Smooth muscle cell (in vitro differentiated cells): Measurements from ENCODE around the gene MAPK8IP3. TPM values are rescaled to one million over a fixed set of nuclear protein-coding genes. Genes with fewer than 3 reads are reported as not detected.

ENCODE experiments used
- DNase-seq: peaks from one replicate; lab custom pipeline; 2025; ENCODE audit not compliant: unreplicated experiment; lab: John Stamatoyannopoulos, UW
- H2AFZ ChIP-seq: fragments of 200-600 bp; sonication (generic); 2 replicates; pipeline ENCODE4 v1.6.0; 2016; ENCODE audit warnings: antibody characterized with exemption, low read depth, mild to moderate bottlenecking
- H3F3A ChIP-seq: fragments of 200-600 bp; sonication (generic); 2 replicates; pipeline ENCODE4 v1.6.0; 2017; ENCODE audit warnings: antibody characterized with exemption, low read depth
- H3K27ac ChIP-seq: fragments of 200-600 bp; sonication (generic); 2 replicates; pipeline ENCODE4 v1.5.1; 2016; ENCODE audit warnings: low read depth, mild to moderate bottlenecking
- H3K27me3 ChIP-seq: fragments of 200-600 bp; sonication (generic); 2 replicates; pipeline ENCODE4 v1.6.1; 2016; ENCODE audit warnings: low read depth, mild to moderate bottlenecking
- H3K36me3 ChIP-seq: fragments of 200-600 bp; sonication (generic); 2 replicates; pipeline ENCODE4 v1.5.1; 2016; ENCODE audit warnings: low read depth
- H3K4me1 ChIP-seq: fragments of 200-600 bp; sonication (generic); 2 replicates; pipeline ENCODE4 v1.5.1; 2016; ENCODE audit warnings: low read depth
- H3K4me2 ChIP-seq: fragments of 200-600 bp; sonication (generic); 2 replicates; pipeline ENCODE4 v1.6.0; 2016; ENCODE audit warnings: mild to moderate bottlenecking
- H3K4me3 ChIP-seq: fragments of 200-600 bp; sonication (generic); 2 replicates; pipeline ENCODE4 v1.5.1; 2016; ENCODE audit warnings: mild to moderate bottlenecking
- H3K79me2 ChIP-seq: fragments of 200-600 bp; sonication (generic); 2 replicates; pipeline ENCODE4 v1.6.0; 2016; ENCODE audit warnings: low read depth, mild to moderate bottlenecking
- H3K9ac ChIP-seq: fragments of 200-600 bp; sonication (generic); 2 replicates; pipeline ENCODE4 v1.6.0; 2016; ENCODE audit warnings: low read depth
- H3K9me3 ChIP-seq: fragments of 200-600 bp; sonication (generic); replicated peaks from 2 replicates; pipeline ENCODE4 v1.5.1; 2016; ENCODE audit warnings: low read depth
- H4K20me1 ChIP-seq: fragments of 200-600 bp; sonication (generic); 2 replicates; pipeline ENCODE4 v1.6.0; 2016; ENCODE audit warnings: low read depth
- WGBS: methylation state at CpG from one replicate; pipeline ENCODE4 v1.1.7; 2016; ENCODE audit warnings: low lambda C conversion rate; 5-methylcytosine and 5-hydroxymethylcytosine counted together
- polyA plus RNA-seq: library from polyadenylated mRNA; unstranded; fragments of >200 nt; fragmentation: Nextera tagmentation; extraction: Ambion mirVana; gene quantifications from 2 replicates; pipeline ENCODE4 v1.2.1, GENCODE V29; 2016
- total RNA-seq: library from RNA; depleted of rRNA; stranded (reverse); fragments of >200 nt; gene quantifications from 2 replicates; pipeline ENCODE4 v1.2.3, GENCODE V29; 2014
- TF ChIP-seq, protein P1 (sequence below): fragments of 200-600 bp; sonication (generic); IDR thresholded peaks from 2 replicates; pipeline ENCODE4 v1.5.1; 2017; ENCODE audit warnings: borderline replicate concordance, mild to moderate bottlenecking, antibody characterized with exemption; ENCODE audit not compliant: insufficient read depth, poor library complexity, severe bottlenecking

Gene MAPK8IP3
- total and polyA plus RNA-seq, 2 experiments from 2014 or later = 43.6 to 47.8 TPM

DNA sequence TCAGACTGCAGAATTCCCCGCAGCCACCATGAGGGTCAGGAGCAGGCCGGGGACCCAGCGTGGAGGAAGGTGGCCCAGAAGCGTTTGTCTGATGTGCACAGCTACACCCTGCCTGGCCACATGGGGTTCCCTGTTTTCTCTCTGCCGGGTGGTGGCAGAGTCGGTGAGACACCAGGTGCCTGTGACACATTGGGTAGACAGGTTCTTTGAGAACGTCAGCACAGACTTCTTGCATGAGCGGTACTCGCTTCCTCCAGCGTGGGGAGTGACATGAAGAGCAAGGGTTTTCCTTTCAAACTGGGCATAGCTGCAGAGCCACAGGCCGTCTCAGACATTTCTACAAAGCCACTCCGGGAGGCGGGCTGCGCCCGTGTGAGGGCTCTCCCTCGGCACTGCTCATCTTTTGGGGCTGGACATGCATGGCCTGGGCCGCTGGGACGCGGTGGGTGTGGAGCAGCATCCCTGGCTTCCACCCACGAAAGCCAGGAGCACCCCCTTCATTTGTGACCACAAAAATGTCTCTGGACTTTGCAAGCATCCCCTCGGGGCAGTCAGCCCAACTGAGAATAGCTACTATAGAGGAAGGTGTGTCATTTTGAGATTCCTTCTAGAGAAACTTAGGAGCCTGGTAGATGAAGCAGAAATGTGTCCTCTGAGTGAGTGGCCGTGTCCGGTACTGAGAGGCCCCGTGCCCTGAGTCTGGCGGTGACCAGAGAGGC lies 39.3 kb downstream of the MAPK8IP3 start:
- Histone ChIP-seq H3K9me3 (no peaks in the 10 kb centered on the region), H3F3A (peaks cover 6% of the 10 kb centered on the region), H3K27ac (peak overlapping the region; percentile 94), H3K4me1 (no peaks in the 10 kb centered on the region), H3K36me3 (no peaks in the 10 kb centered on the region), H2AFZ (no peak overlapping the region), H3K4me2 (peak overlapping the region; percentile 75), H3K79me2 (no peaks in the 10 kb centered on the region), H4K20me1 (peaks cover 6% of the 10 kb centered on the region), H3K27me3 (no peaks in the 10 kb centered on the region), H3K9ac (peak overlapping the region; percentile 87), H3K4me3 (no peak overlapping the region)
- 60% methylated on average over 25 of the region's 25 CpGs for WGBS
- TF ChIP-seq, protein P1, sequence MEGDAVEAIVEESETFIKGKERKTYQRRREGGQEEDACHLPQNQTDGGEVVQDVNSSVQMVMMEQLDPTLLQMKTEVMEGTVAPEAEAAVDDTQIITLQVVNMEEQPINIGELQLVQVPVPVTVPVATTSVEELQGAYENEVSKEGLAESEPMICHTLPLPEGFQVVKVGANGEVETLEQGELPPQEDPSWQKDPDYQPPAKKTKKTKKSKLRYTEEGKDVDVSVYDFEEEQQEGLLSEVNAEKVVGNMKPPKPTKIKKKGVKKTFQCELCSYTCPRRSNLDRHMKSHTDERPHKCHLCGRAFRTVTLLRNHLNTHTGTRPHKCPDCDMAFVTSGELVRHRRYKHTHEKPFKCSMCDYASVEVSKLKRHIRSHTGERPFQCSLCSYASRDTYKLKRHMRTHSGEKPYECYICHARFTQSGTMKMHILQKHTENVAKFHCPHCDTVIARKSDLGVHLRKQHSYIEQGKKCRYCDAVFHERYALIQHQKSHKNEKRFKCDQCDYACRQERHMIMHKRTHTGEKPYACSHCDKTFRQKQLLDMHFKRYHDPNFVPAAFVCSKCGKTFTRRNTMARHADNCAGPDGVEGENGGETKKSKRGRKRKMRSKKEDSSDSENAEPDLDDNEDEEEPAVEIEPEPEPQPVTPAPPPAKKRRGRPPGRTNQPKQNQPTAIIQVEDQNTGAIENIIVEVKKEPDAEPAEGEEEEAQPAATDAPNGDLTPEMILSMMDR = no peak
- DNase-seq = no peak

DNA sequence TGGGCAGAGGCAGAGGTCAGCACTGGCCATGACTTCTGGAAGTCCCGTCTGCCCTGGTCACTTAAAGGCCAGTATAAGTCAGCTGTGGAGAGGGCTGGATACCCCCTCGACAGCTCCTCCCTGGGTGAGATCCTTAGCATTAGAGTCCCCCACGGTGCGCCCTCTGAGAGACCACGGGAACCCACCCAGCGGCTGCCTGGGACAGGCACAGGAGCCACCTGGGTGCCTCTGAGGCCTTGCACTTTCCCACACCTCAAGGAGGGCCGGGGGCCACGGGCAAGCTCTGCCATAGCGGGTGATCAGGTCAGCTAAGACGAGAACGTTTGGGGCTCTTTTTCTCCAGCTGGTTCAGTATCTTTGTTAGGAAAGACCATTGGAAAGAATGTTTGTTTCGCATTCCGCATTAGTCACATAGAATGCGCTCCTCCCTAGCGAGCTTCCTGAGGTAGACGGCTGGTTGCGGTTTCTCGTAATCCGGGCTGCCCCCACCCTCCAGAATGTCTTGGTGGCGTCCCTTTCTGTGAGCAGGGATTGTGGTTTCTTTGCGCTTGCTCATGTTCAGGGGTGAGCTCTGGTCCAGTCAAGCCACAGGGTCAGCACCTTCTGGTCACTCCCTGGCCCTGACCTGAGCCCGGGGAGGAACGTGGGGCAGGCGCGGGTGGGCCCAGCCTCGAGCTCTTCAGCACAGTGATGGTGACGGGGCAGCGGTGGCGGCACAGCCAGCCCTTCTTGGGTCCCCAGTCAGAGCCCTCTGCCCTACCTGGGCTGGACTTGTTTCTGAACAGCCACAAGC lies 40.1 kb downstream of the MAPK8IP3 start:
- H2AFZ ChIP-seq = no peak overlapping the region
- H3K4me1 ChIP-seq = no peaks in the 10 kb centered on the region
- peak overlapping the region; percentile 87 for H3K9ac ChIP-seq
- H3K27ac ChIP-seq = peak overlapping the region; percentile 94
- H3K27me3 ChIP-seq = no peaks in the 10 kb centered on the region
- H3K4me2 ChIP-seq = peak overlapping the region; percentile 75
- peaks cover 6% of the 10 kb centered on the region for H3F3A ChIP-seq
- H3K79me2 ChIP-seq = no peaks in the 10 kb centered on the region
- no peak overlapping the region for H3K4me3 ChIP-seq
- TF ChIP-seq, protein P1 = no peak
- H4K20me1 ChIP-seq = peaks cover 6% of the 10 kb centered on the region
- H3K36me3 ChIP-seq = no peaks in the 10 kb centered on the region
- no peak for DNase-seq
- H3K9me3 ChIP-seq = no peaks in the 10 kb centered on the region
- 64% methylated on average over 29 of the region's 29 CpGs for WGBS

DNA sequence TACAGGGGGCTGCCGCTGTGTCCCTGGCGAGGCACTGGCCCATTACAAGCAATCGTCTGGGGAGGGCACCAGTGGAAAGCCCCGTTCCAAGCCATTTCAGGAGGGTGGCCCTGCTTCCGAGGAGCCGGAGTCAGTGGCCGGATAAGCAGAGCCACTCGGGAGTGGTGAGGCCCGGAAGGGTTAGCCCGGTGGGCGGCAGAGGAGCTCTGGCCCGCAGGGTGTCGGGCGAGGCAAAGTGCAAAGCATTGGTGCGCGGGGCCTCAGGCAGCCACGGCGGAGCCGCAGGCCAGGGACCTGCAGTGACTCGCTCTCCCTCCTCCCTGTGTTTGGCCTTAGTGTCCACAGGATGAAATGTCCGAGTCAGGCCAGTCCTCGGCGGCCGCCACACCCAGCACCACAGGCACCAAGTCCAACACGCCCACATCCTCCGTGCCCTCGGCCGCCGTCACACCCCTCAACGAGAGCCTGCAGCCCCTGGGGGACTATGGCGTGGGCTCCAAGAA lies 40.7 kb downstream of the MAPK8IP3 start:
- H4K20me1 ChIP-seq = peaks cover 6% of the 10 kb centered on the region
- peak overlapping the region; percentile 94 for H3K27ac ChIP-seq
- TF ChIP-seq, protein P1 = no peak
- no peak overlapping the region for H2AFZ ChIP-seq
- no peak overlapping the region for H3K4me3 ChIP-seq
- WGBS = 85% methylated on average over 27 of the region's 31 CpGs
- peaks cover 6% of the 10 kb centered on the region for H3F3A ChIP-seq
- no peak for DNase-seq
- no peaks in the 10 kb centered on the region for H3K9me3 ChIP-seq
- H3K9ac ChIP-seq = peak overlapping the region; percentile 54
- no peaks in the 10 kb centered on the region for H3K36me3 ChIP-seq
- no peaks in the 10 kb centered on the region for H3K4me1 ChIP-seq
- H3K79me2 ChIP-seq = no peaks in the 10 kb centered on the region
- H3K4me2 ChIP-seq = peak overlapping the region; percentile 32
- no peaks in the 10 kb centered on the region for H3K27me3 ChIP-seq
